Measurements from ENCODE around the gene PLXNA4. TPM values are rescaled to one million over a fixed set of nuclear protein-coding genes. Genes with fewer than 3 reads are reported as not detected.

Gene PLXNA4
- total and polyA plus RNA-seq, 2 donors (not counting 1 experiment from before 2014, with no cell fraction given): not detected

DNA sequence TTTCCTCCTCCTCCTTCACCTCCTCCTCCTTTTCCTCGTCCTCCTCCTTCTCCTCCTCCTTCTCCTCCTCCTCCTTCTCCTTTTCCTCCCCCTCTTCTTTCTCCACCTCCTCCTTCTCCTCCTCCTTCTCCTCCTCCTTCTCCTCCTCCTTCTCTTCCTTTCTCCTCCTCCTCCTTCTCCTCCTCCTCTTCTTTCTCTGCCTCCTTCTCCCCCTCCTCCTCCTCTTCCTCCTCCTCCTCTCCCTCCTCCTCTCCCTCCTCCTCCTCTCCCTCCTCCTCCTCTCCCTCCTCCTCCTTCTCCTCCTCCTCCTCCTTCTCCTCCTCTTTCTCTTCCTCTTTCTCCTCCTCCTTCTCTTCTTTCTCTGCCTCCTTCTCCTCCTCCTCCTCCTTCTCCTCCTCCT is 13.6 kb downstream of the PLXNA4 start:
- H3K4me2 ChIP-seq (replicated peaks; ENCODE audit: low read depth, low read length, poor library complexity, severe bottlenecking): no peak overlapping the region
- intact Hi-C loops (cut with micrococcal nuclease): no loop called here
- Mint-ChIP-seq H3K27ac (no peak overlapping the region), H3K9me3 (ENCODE audit: insufficient read depth) (no peaks in the 10 kb centered on the region), H3K4me1 (no peaks in the 10 kb centered on the region), H3K4me3 (no peak overlapping the region), H3K27me3 (peaks cover 39% of the 10 kb centered on the region)
- peaks cover 0 to 25% (median 11%) of the 10 kb centered on the region in 4 experiments for H3K27me3 ChIP-seq (replicated peaks in 1 of 4; ENCODE audit: control extremely low read depth in 1 of 4, control insufficient read depth in 3 of 4, insufficient read depth in 4 of 4, low read length in 3 of 4)
- no peaks in the 10 kb centered on the region for H4K20me1 ChIP-seq (ENCODE audit: control insufficient read depth, insufficient read depth, low read length, poor library complexity, severe bottlenecking)
- no peaks in the 10 kb centered on the region for H3K79me2 ChIP-seq (ENCODE audit: control insufficient read depth, insufficient read depth, low read length)
- no peak for ATAC-seq (ENCODE audit: low read depth)
- 62% methylated on average over 1 of the region's 1 CpG for WGBS (ENCODE audit: insufficient coverage)
- no peaks in the 10 kb centered on the region for H3K4me1 ChIP-seq (ENCODE audit: control insufficient read depth in 2 of 2, insufficient read depth in 2 of 2, low read length in 2 of 2)
- H3K4me3 ChIP-seq (ENCODE audit: control extremely low read depth in 1 of 5, extremely low read depth in 1 of 5, insufficient read depth in 1 of 5, low read depth in 2 of 5, low read length in 4 of 5): no peak overlapping the region
- H3K36me3 ChIP-seq (replicated peaks in 1 of 2; ENCODE audit: control extremely low read depth in 1 of 2, control insufficient read depth in 1 of 2, extremely low read depth in 1 of 2, insufficient read depth in 2 of 2, low read length in 1 of 2): no peaks in the 10 kb centered on the region
- no peaks in the 10 kb centered on the region for H3K9me3 ChIP-seq (ENCODE audit: control extremely low read depth in 1 of 3, control insufficient read depth in 2 of 3, insufficient read depth in 1 of 3, low read length in 2 of 3)
- TF ChIP-seq EZH2 (IDR thresholded peaks at IDR 0.05; ENCODE audit: borderline replicate concordance, insufficient read depth, low read depth, low read length, poor library complexity, severe bottlenecking) (no peak), CTCF (IDR thresholded peaks at IDR 0.05) (no peak)
- H2AFZ ChIP-seq (ENCODE audit: insufficient read depth, low read depth, low read length, poor library complexity, severe bottlenecking): no peak overlapping the region
- no peak overlapping the region for H3K9ac ChIP-seq (ENCODE audit: low read length)
- no peak for DNase-seq
- POLR2A ChIA-PET: no interaction called here
- no peak overlapping the region for H3K27ac ChIP-seq (ENCODE audit: low read length in 2 of 2)
- CTCF ChIA-PET: no interaction called here

- DNase-seq: no peak
- no peak for TF ChIP-seq EZH2 (IDR thresholded peaks at IDR 0.05; ENCODE audit: borderline replicate concordance, insufficient read depth, low read depth, low read length, poor library complexity, severe bottlenecking)
- TF ChIP-seq CTCF (IDR thresholded peaks at IDR 0.05): no peak
- H3K27ac ChIP-seq (ENCODE audit: low read length in 2 of 2): no peak overlapping the region
- H2AFZ ChIP-seq (ENCODE audit: insufficient read depth, low read depth, low read length, poor library complexity, severe bottlenecking): no peak overlapping the region
- ChIA-PET CTCF (no interaction called here), POLR2A (no interaction called here)
- intact Hi-C loops (cut with micrococcal nuclease): no loop called here
- H3K9me3 ChIP-seq (ENCODE audit: control extremely low read depth in 1 of 3, control insufficient read depth in 2 of 3, insufficient read depth in 1 of 3, low read length in 2 of 3): no peaks in the 10 kb centered on the region
- H4K20me1 ChIP-seq (ENCODE audit: control insufficient read depth, insufficient read depth, low read length, poor library complexity, severe bottlenecking): no peaks in the 10 kb centered on the region
- no peaks in the 10 kb centered on the region for H3K36me3 ChIP-seq (replicated peaks in 1 of 2; ENCODE audit: control extremely low read depth in 1 of 2, control insufficient read depth in 1 of 2, extremely low read depth in 1 of 2, insufficient read depth in 2 of 2, low read length in 1 of 2)
- no peak overlapping the region for H3K9ac ChIP-seq (ENCODE audit: low read length)
- no peaks in the 10 kb centered on the region for H3K79me2 ChIP-seq (ENCODE audit: control insufficient read depth, insufficient read depth, low read length)
- Mint-ChIP-seq H3K4me3 (no peak overlapping the region), H3K9me3 (ENCODE audit: insufficient read depth) (no peaks in the 10 kb centered on the region), H3K27me3 (peaks cover 30% of the 10 kb centered on the region), H3K27ac (no peak overlapping the region), H3K4me1 (no peaks in the 10 kb centered on the region)
- H3K4me3 ChIP-seq (ENCODE audit: control extremely low read depth in 1 of 5, extremely low read depth in 1 of 5, insufficient read depth in 1 of 5, low read depth in 2 of 5, low read length in 4 of 5): no peak overlapping the region
- H3K4me2 ChIP-seq (replicated peaks; ENCODE audit: low read depth, low read length, poor library complexity, severe bottlenecking): no peak overlapping the region
- peaks cover 0 to 22% (median 8%) of the 10 kb centered on the region in 4 experiments for H3K27me3 ChIP-seq (replicated peaks in 1 of 4; ENCODE audit: control extremely low read depth in 1 of 4, control insufficient read depth in 3 of 4, insufficient read depth in 4 of 4, low read length in 3 of 4)
- ATAC-seq (ENCODE audit: low read depth): no peak
- WGBS (ENCODE audit: insufficient coverage): 76% methylated on average over 2 of the region's 2 CpGs
- H3K4me1 ChIP-seq (ENCODE audit: control insufficient read depth in 2 of 2, insufficient read depth in 2 of 2, low read length in 2 of 2): no peaks in the 10 kb centered on the region
Observed at GRCh38 chr7:132561763-132562162, 14.5 kb downstream of the PLXNA4 start.

All from B cell (primary cell).